AG08395 (cell line): Measurements from ENCODE around the gene TCFL5.

Experiments
- DNase-seq: peaks from one replicate; pipeline ENCODE4 v3.0.0; 2012; ENCODE audit warnings: mixed read lengths, low spot score

TCFL5 gene

DNA sequence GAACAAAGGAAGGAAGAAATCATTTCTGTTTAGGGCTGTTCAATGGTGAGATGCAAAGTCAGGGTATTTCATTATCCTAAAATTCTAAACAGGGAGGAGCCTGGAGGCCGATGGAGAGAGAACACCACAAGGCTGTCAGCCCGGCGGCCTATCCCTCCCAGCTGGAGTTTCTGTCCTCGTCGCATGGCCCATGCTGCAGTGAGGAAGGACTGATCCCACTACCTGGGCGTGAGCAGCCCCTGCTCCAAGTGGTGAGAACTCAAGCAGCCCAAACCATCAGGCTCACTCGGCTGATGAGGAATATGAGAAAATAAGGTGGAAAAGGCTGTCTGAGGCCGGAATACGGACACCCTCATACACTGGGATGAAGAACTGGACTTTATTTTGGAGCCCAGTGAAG, 33.9 kb upstream of the TCFL5 start:
- no peak for DNase-seq

DNA sequence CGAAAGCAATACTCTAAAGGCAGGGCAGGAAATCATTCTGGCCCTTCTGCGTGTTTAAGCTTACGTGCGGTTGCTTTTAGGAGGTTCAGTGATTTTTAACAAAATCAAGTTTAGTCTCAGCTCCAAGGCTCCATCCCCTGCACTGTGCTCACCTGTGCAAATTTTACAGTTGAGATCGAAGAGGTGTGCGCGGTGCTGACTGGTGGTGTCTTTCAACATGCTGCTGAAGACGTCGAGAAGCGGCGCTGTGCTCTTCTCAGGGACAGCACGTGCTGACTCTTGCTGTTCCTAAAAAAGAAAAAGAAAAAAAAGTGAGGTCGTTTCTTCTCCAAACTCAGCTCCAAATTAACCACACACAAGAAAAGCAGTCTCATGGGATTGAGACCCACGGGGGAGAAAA, 32.6 kb upstream of the TCFL5 start:
- no peak for DNase-seq

DNA sequence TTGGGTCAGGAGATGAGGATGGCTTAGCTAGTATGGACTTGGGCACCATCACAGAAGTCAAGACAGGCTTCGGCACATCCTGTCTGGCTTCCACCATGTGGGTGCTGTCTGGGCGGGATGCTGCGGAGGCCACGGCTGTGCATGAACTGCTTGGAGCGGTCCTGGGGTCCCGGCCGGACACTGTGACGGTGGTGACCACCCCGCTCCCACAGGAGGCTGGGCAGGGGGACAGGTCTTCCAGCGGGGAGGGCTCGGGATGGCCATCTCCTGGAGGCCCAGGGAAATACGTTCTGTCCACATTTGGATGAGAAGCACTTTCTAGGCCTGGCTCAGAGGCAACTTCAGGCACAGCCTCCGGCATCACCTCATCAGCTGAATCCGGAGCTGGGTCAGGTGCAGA, 32.1 kb upstream of the TCFL5 start:
- no peak for DNase-seq

DNA sequence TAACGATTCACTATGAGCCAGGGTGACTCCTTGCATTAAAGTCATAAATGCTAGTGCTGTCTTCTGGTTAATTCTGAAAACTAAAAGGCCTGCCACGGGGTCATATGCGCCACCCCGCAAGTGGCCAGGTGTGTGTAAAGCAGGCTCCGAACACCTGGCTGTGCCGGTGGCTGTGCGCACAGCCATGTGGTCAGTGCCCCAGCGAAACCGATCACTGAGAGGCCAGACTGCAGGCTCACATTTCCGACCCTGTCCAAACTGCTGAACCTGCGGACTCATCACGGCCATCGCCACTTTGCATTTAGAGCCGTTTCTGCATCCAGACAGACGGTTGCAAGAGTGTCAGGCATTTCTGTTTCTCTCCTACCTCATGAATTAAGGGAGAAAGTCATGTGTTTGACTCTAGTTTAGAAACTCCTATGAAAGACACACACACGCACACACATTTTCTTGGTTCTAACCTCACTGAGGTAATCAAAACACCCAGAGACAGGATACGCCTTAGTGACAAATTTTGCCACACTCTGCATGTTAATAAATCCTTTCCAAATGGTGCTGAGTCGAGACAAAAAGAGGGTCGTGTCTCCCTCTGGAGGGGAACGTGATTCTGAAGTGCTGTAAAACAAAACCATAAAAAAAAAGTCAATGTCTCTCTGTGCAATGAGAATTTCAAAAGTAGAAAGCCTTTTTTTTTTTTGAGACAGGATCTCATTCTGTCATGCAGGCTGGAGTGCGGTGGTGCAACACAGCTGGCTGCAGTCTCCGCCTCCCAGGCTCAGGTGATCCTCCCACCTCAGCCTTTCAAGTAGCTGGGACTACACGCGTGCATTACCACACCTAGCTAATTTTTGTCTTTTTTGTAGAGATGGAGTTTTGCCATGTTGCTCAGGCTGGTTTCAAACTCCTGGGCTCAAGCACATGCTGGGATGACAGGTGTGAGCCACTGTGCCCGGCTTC, 31.0 kb upstream of the TCFL5 start:
- DNase-seq = no peak

DNA sequence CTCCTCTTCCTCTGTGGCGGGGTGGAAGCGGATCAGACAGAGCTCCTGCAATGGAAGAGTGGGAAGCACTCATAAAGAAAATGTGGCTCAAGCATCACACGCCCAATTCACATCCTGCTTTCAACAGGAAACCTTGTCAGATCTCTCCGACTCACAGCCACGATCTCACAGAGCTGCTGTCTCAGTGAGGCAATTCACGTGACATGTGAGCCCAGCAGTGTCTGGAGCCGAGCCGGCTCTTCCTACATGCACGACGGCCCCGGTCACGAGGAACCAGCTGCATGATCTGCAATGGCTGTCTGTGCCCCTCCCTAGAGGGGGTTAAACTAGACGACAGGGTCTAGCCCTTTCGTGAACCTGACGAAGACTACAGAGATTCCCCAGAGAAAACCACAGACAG, 29.5 kb upstream of the TCFL5 start:
- DNase-seq = no peak

DNA sequence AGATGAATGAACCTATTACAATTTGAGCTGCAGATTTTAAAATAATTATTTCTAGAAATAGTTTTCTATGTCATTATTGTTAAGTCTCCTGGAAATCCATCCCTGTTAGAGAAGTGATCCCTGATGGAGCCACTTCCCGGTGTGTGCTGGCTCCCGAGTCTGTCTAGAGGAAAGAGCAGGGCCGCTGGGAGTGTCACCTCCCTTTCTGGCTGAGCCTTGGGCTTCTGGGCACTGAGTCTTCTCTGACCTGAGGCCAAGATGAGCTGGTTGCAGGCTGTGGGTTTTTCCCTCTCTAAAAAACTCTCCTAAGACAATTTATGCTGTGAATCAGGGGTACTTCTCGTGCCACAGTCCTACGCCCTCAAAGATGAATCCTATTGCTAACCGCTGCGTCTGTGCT, 28.8 kb upstream of the TCFL5 start:
- DNase-seq = no peak

DNA sequence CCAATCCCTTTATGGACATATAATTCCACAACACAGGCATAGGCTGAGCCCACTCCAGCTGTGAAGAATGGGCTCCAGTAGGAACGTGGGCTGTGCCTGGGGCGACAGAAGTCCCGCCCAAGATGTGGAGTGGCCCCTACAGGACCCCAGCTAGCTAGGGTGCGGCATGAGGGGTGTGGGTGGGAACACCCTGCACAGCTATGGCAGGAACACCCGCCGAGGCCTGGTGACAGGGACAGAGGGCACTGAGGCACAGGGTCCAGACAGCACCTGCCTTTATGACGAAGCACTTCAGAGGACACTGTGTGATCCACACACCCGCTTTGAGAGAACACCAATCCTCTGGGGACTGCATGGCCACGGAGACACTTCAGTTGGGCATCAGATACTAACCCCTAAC, 28.2 kb upstream of the TCFL5 start:
- DNase-seq = no peak

DNA sequence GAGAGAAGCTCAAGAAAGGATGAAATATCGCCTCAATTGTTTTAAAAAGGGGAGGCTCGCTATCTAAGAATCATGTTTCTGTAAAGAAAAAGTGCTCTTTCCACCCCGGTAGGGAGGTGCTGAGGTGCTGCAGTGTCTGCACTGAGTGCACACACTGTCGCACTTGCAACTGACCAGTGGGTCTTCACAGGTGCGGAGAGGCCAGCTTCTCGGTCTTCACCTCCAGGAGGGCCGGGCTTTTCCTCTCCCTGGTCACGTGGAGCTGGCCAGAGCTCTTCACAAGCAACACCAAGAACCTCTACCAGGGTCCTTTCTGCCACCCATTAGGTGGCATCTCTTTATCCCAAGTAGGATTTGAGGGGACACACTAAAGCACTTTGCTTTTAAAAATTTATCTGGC, 27.8 kb upstream of the TCFL5 start:
- DNase-seq = no peak

DNA sequence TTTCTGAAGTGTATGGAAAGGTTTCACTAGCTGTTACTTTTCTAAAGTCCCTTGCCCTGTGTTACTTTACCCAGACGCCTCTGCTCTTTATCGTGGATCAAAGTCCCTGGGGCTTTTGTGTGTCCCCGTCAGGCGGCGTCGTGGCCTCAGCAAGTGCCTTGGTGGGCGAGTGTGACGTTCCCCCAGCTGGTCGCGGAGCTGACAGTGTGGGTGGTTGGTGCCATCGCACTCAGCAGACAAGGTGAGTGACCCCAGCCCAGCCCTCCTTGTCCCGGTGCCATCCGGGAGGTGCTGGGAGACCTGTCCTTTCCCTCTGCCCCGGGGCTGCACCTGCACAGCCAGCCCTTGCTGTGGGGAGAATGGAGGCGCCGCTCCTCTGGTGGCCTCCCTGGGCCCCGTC, 27.3 kb upstream of the TCFL5 start:
- no peak for DNase-seq

DNA sequence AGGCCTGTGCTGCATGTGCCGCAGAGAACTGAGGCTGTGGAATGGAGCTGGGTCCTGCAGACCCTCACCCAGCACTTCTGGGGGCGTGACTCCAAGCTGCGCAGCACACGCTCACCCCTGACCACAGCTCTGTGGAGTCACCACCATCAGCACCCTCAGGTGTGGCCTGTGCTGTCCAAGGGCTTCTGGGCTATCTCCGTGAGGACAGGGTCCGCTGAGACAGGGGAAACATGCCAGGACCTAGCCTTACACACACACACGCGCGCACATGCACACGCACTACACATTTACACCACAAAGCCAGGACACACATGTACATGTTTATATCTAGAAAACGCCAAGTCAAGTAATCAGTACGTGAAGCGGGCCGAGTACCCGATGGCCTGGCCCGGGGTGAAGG, 26.8 kb upstream of the TCFL5 start:
- no peak for DNase-seq

DNA sequence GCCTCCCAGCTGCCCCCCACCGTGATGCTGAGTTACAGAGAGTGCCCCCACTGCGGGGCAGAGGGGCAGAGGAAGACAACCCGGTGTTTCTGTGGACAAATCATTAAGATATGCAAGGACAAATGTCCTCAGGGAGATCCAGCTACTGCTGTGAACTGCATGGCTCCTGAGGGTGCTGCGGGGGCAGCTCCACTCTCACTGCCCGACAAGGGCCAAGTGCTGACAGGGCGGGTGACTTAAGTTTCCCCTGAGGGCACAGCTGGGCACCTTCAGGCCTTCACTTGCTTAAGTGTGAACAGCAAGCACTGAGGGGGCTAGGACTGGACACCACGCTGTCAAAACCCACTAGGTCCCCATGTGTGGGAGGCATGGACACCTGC, 26.2 kb upstream of the TCFL5 start:
- no peak for DNase-seq

DNA sequence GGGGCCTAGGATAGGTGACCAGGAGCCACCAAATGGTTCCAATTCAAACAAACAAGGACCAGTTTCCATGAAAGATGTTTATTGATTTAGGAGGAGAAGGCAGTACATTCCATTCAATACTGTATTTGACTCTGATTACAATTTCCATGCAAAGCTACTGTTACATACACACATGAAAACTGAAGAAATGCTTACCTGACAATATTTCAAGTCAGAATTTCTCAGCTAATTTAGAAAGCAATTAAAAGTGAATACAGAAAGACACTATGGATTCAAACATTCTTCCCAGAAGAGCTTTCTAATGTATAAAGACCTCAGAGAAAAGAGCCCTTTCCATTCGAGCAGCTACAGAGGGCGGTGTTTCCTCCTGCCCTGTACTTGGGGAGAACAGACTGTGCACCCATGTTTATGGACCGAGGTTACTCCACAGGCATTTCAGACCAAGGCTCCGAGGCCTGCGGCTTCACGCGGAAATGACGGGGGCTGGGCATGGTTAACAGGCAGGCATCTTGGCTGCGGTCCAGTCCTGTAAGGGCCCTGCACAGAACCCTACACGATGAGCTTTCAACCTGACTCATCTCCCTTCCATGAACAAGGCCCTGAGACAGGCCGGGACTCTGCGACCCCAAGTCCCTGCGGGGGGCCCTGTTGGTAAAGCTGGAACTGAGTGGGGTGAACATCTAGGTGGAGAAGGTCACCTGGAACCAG, 25.7 kb upstream of the TCFL5 start:
- peak; percentile 48 for DNase-seq

DNA sequence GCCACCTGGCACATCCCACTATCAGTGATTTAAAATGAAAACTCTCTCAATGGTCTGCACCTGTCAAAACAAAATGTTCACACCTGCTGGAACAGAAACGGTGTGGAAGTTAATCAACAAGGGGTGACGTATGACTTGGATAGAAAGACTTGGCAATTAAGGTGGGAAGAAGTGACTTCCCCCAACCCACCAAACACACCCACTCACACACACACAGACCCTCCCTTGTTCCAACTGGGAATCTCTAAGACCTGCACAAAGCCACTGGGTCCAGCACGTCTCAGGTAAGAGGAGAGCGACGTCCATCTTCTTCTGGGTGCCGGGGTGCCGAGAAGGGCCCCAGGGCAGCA, 25.1 kb upstream of the TCFL5 start:
- DNase-seq = no peak

DNA sequence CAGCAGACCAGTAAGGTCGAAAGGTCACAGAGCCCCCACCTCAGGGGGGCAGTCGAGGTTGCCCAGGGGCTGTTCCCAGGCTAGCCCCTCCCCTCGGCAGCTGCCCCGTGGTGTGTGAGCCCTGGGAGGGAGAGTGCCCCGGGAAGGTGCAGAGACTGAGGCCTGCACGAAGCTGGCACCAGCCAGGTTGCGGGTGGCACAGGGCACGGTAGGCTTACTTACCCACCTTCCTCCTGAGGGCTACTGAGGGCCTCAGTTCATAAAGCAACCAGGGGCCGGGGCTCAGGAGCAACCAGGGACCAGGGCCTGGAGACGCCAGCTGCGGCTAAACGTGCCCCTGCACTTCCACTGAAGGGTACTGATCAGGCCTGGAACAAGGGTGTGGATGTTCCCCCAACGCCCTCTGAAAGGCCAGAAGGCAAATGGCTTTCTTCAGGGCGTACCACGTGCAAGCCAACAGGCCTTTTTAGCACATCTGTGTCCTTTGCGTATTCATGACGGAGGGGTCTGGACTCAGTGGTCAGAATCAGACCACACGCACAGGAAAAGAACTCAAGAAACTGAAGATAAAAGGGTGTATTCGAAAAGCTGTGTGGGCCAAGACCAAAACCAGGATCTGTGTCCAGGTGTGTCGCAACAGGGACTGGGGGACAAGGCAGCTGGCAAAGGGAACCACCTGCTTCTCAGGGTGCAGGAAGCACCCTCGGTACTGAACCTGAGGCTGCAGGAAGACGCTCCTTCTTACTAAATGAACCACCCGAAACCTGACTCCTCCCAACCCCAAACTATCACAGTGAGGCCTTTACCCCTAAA, 24.5 kb upstream of the TCFL5 start:
- no peak for DNase-seq

DNA sequence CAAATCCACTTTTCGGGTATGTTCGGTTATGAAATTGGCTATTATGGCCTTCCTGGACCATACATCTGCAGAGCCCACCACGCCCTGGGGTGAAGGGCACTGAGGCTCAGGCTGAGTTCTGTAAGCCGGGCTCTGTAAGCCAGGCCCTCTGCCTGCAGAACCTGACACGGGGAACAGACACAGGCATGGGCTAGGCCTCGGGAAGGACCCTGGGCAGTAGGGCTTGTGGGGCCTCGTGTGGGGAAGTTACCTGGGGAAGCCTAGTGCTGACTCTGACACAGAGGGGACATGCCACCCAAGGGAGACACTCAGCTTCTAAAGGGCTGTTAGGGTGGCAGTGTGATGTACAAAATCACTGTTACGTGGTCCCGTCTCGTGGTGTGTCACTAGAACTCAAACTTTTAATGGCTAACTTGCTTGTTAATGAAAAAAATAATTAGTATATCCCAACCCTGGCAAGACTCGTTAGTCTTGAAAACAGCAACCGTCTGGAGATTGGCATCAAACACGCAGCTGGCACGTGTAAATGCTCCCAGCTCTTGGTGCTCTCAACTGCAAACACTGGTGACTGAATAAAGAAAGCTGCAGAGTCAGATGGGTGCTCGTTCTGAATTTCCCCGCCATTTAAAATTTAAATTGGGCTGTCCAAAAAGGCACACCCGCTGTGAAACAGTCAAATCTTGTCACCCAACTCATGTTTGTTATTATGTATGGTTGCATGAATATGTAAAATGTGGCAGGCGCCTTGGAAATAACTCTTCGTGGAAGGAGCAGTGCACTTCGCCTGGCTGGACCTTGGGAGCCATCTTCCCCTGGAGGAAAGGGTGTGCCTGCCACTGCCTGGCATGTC, 23.6 kb upstream of the TCFL5 start:
- DNase-seq = no peak

DNA sequence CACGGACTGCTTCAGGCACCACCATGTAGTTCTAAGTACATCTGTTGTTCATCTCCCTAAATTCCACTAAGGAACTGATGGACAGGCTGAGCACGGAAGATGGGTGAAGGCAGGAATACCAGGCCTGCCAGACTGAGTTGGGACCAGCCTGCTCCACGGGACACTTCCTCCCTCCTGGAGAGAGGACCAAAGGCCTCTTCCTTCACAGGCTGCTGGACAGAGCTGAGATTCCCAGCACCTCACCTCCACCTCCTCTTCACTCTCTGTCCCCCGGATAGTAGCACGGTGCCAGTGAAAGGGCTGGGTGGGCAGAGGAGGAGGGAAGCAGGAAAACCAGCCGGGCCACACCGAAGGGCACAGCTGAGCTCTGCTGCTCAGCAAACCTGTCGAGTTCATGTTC, 22.9 kb upstream of the TCFL5 start:
- DNase-seq = no peak

DNA sequence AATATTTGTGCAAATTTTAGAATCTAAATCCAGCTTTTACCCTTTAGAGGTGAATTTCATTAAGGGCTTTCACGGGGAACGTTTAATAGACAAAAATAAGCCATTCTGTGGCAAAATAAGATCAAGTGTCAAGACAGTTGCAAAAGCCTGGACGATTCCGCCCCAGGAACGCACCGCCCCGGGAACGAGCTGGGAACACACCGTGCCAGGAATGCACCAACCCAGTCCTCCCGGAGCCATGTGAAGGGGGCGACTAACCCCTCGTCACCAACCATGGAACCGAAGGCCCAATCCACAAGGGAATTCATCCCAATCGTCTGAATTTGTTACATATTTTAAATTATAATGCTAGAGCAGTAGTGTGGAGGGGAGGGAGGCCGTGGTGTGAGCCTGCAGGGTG, 20.8 kb upstream of the TCFL5 start:
- DNase-seq = no peak

DNA sequence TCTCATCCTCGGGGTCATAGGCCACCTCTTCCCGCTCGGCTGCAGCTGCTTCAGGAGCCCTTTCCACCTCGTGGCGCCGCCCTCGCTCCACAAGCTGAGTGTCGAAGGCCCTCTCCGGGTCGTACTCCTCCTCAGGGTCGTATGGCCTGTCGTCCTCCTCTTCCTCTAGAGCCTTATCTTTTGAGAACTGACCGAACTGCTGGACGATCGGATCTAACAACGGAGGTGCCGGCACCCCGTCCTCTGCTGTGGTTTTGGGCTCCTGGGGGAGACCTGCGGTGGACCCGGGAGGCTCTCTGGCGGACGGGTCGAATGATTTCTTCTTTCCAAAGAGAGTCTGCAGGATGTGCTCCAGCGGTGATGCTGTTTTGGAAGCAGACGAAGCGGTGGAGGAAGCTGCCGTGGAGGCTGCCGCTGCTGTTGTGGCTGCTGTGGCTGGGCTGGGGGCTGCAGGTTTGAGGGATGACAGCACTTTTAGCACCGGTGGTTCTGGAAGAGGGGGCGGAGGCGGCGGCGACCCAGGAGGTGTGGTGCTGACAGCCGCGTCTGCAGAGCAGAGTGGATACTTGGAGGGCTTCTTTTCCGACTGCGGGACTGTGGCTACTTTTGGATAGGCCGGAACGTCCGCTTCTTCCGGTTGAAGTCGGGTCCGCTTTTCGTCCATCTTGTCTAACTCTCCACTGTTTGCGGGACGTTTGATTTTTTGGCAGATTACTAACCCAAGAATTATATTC, 20.2 kb upstream of the TCFL5 start:
- no peak for DNase-seq

DNA sequence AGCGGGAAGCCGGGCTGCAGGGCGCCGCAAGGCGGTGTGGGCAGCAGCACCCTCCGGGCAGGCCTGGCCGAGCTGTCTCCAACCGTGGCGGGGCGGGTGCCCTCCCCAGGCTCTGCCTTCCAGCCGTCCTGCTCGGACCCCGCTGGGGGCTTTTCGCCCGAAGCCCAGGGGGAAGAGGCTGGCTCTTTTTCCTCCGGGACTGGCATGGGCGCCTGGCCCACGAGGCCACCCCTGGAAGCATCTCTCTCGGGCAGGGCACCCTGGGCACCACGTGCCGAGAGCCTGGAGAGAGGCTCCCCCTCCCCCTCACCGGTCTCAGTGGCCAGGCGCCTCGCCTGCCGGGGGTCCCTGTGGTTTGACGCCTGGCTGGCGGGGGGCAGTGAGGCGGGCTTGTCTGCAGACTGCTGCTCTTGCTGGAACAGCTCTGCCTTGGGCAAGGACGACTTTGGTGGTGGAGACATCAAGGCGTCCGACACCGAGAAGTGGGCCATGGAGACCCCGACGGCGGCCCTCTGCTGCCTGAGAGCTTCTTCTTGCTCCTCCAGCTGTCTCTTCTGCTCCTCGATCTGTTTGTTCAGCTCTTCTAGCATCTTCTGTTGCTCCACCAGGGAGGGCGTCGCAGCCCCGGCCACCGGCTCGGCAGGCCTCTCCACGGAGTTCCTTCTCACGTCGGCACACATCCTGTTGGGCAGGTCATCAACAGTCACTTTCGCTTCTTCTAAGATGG, 19.5 kb upstream of the TCFL5 start:
- no peak for DNase-seq

DNA sequence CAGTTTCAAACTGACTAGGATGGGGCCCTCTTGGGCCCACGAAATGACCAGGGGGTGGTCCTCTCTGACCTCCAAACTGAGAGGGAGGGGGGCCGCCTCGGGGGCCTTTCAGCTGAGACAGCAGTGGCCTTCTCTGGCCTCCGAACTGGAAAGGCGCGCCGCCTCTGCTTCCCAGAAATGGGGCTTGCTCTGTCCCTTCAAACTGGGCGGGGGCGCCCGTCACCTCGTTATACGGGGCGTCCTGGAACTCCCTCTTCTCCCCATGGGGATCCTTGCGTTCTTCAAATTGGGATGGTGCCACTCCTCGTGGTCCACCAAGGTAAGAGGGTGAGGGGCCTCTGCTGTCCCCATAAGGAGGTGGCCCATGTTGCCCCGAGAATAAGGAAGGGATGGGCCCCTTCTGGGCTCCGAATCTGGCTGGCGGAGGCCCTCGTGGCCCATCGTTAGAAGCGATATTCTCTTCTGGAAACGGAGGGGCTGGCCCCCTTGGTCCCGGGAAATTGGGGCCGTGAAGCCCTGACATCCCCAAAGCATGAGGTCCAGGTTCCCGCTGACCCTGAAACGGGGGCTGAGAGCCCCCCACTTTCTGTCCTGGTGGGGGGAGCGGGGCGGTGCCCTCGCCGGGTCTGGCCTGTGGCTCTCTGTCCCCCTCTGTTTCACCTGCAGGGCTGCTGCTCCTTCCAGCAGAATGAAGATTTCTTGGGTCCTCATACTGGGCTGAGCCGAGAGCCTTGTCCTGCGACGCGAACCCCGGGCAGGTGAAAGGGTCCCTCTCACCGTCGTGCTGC, 18.7 kb upstream of the TCFL5 start:
- no peak for DNase-seq
